ENCODE data around the gene OR8U1.
"Not testable (repeated sequence)": the region's sequence is repeated elsewhere in the genome, so short reads cannot be mapped to it uniquely, and the experiment has no call there.

Gene OR8U1

DNA sequence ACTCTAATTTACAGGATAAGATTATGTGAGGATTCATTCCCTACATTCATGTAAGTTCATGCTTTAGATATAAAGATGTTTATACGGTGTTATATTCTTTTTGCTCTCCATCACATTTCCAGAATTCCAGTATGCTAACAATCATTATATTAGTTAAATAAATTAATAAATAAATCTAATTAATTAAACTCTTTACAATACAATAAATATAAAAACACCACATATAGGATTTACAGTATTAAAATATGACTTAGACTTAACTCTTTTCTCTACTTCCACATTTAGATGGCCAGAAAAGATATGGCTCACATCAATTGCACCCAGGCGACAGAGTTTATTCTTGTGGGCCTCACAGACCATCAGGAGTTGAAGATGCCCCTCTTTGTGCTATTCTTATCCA lies at the start of gene OR8U1:
TSS of gene OR8U1 (plus strand) at position 301 of the 400 bp plus-strand sequence. CDS start at position 301, 0 bp downstream.
- DNase-seq, result no peak

DNA sequence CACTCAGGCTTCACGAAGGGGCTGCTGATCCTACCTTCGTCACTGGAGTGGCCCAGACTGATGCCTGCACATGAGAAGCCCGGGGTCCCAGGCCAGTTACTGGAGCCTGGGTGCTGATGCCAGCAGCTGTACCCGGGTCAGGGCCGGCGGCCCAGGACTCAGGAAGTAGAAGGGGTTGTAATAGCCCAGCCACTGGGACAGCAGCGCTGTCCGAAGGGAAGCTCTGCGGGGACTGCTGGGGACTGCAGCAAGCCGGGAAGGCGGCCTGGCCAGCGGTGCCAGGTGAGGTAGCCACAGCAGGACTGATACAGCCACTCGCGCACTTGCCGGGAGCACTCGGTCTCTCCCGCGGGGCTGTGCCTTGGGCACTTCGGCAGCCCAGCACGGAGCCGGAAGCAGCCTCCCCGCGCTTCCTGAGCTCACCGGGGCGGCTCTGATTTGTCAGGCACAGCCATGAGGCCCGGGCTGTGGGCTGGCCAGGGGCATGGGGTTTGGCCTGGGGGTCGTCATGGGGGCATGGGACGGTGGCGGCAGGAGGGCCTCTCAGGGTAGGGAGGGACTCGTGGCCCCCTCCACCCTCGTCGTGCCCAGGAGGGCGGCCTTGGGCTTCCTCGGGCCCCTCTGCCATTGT lies 43.4 kb upstream of the OR8U1 start:
- DNase-seq, result no peak

DNA sequence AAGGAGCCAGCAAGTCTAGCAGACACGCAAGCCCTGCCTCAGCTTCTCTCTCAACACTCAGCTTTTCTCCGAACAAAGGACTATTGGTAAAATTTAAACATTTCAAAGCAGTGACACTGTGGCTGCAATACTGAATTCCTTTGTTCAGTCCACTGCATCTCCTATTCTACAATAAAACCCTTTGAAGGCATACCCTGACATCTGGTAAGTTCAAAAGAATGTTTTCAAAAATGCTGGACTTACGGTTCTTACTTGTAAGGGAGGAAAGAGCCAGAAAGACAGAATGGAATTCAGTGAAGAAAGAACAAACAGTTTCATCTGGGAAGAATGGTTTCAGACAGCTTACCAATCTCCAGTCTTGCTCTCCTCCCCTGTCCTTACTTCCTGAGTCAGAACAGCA lies 42.3 kb upstream of the OR8U1 start:
- DNase-seq, result no peak

DNA sequence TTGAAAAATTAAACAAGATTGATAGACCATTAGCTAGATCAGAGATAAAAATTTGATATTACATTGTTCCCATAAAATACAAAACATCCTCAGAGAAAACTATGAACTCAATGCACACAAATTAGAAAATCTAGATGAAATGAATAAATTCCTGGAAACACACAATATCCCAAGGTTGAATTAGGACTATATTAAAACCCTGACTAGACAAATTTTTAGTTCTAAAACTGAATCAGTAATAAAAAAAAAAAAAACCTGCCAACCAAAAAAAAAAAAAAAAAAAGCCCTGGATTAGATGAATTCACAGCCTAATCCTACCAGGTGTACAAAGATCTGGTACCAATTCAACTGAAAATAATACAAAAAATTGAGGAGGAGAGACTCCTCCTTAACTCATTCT lies 35.1 kb upstream of the OR8U1 start:
- DNase-seq, result no peak

DNA sequence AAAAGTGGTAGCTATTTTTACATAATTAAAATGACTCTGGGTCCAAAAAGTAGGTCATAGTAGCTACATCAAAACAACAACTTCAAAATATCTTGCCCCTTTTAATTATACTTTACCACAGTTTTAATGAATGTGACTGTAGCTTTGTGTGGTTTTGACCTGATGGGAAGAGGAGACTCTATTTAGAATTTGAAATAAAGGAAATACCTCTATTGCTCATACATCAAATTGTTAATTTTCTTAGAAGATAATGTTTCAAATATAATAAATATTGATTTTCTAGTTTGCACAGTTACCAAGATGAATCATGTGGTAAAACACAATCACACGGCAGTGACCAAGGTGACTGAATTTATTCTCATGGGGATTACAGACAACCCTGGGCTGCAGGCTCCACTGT lies 29.7 kb upstream of the OR8U1 start, which contains the start of gene OR8K1:
TSS of gene OR8K1 (plus strand) at position 301 of the 400 bp plus-strand sequence. CDS start at position 301, 0 bp downstream.
- no peak for DNase-seq

DNA sequence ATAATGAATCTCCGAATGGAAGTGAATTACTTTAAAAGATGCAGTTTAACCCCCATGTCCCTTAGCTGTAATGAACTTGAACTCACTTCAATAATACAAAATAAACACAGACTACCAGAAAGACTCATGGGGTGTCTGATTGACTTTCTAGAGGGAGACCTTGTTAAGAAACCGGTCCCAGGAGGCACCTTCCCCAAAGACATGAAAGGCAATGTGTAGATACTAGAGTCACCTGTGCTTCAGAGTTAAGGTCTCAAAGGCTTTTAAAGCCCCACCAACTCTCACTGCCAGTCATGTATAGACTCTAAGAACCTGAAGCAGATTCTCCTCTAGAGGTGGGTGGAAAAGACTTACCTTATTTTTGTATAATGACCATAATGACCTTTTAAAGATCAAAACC lies 21.4 kb upstream of the OR8U1 start, which contains the start of gene OR8J1:
TSS of gene OR8J1 (plus strand) at position 301 of the 400 bp plus-strand sequence. CDS start 5,956 bp downstream, outside the sequence.
- no peak for DNase-seq

DNA sequence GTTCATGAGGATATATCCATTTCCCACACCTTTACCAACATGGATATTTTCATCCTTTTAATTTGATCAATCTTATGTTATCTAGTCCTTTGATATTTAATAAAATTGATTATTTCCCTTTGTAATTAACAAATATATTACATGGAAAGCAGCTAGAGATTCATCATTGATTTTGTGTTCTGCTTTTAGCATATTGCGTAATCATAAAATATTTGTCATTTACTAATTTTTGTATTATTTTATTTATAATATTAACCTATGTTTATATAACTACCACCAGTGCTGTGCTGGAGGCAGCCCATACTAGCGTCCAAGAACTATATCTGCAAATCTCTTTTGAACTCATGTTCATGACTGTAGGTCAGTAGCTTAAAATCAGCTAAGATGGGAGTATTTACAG lies 4.7 kb downstream of the OR8U1 start:
- DNase-seq, result no peak

DNA sequence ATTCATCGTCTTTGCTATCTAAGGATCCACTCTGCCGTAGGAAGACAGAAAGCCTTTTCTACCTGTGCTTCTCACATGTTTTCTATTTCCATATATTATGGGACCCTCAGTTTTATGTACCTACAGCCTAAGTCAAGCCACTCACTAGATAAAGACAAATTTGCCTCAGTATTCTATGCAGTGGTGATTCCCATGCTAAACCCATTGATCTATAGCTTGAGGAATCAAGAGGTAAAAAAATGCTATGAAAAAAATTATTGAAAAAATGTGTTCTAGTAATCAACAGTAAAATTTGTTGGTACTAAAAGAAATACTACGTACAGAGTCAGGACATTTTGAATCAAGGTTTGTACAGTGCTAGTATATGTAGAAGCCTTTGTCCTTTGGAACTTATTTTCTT lies 19.0 kb downstream of the OR8U1 start:
- no peak for DNase-seq

DNA sequence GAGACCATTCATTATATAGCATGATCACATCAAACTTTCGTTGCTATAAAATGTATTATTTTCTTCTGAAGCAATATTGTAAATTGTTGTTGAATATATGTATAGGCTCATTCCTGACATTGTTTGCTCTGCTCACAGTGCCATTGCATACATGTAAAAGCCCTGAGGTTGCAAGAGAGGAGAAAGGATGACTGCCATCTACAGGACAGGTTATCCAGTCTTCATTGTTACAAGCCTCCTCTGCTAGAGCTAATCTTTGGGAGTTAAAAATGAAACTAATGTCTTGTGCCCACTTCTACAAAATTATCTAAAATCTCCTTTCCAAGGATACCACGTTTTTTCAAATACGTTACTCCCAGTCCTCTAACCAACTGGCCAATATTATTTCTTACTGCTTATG lies 20.6 kb downstream of the OR8U1 start:
- no peak for DNase-seq

DNA sequence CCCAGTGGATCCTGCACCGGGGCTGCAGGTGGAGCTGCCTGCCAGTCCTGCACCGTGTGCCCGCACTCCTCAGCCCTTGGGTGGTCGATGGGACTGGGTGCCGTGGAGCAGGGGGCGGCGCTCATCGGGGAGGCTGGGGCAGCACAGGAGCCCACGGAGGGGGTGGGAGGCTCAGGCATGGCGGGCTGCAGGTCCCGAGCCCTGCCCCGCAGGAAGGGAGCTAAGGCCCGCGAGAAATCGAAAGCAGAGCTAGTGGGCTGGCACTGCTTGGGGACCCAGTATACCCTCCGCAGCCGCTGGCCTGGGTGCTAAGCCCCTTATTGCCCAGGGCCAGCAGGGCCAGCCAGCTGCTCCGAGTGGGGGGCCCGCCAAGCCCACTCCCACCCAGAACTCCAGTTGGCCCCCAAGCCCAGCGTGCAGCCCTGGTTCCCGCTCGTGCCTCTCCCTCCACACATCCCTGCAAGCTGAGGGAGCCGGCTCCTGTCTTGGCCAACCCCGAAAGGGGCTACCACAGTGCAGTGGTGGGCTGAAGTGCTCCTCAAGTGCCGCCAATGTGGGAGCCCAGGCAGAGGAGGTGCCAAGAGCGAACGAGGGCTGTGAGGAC lies 26.5 kb downstream of the OR8U1 start:
- not testable (repeated sequence) for DNase-seq

DNA sequence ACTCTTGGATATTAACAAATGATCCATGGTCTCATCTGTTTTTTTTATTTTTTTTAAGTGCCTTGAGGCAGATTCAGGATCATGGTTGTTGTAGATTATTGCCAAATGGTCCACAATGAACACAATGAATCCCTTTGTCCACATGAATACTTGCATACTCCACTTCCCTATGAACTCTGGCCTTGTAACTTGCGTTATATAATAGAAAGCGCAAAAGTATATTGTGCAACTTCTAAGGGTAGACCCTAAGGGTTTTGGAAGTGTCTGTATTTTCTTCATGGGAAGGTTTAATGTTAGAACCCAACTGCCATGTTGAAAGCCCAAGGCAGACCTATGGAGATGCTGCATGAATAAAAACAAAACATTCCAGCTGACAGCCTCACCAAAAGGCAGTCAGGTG lies 29.0 kb downstream of the OR8U1 start:
- DNase-seq, result no peak

DNA sequence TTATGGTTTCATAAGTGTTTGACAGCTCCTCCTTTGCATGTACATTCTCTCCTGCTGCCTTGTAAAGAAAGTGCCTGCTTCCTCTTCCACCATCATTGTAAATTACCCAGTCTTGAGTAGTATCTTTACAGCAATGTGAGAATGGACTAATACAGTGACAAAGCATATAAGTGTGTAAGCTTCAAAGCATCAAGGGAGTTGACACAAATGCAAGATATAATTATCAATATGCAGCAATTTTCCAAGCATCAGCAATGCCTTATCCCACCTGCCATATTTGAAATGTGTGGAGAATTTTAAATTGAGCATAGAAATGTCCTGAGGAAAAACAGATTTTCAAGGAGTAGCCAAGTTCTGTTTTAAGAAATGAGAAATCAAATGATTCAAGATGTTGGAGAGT lies 35.4 kb downstream of the OR8U1 start:
- no peak for DNase-seq

DNA sequence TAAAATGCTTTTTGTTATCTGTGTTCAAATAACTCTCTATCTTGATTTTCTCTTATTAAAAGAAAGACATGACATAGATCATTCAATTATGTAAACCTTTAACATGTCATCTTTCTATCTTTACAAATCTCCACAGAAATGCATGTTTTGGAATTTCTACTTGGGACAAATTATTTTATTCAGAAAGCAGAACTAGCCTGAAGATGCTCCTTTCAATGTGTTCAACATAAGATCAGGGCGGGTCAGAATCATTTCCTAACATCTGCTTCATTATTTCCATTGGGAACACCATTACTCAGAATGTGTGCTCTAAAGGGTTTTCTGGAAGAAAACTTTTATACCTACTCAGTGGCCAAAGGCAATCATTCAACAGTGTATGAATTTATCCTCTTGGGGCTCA lies 37.0 kb downstream of the OR8U1 start, which contains the start of gene OR5AL1:
TSS of gene OR5AL1 (plus strand) at position 301 of the 400 bp plus-strand sequence.
- DNase-seq, result no peak

All from NCI-H1105 treated with DMSO at 0.1 percent for 48 hours (cell line).